Measurements from ENCODE around the gene SLIT3.
"Not testable (repeated sequence)": the region's sequence is repeated elsewhere in the genome, so short reads cannot be mapped to it uniquely, and the experiment has no call there.

SLIT3 gene

DNA sequence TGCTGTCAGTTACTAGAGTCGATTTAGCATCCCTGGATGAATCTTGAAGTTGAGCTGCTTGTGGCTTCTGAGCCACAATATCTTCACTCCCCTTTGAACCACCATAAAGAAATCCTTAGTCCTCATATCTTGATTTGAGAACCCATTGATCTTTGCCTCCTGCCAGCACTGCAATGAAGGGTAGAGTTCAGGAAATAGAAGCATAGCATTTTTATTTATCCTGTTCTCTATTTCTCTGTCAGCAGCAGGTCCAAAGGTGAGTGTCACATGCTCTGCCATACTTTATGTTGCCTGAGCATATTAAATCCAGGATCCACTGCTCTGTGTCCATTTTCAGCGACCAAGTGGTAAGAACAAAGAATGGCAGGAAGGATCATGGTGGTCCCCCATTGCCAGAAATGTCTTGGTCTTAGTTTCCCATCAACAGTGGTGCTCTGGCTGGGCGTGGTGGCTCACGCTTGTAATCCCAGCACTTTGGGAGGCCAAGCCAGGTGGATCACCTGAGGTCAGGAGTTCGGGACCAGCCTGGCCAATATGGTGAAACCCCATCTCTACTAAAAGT lies 641.6 kb downstream of the SLIT3 start:
- no peak overlapping the region for H3K27ac Mint-ChIP-seq
- H3K4me3 Mint-ChIP-seq: no peak overlapping the region
- DNase-seq (ENCODE audit: low spot score): no peak
- H3K27me3 Mint-ChIP-seq (ENCODE audit: low read depth): no peaks in the 10 kb centered on the region
- H3K4me1 Mint-ChIP-seq (ENCODE audit: low read depth): no peaks in the 10 kb centered on the region
- H3K36me3 Mint-ChIP-seq (ENCODE audit: low read depth): no peaks in the 10 kb centered on the region
- H3K9me3 Mint-ChIP-seq: no peaks in the 10 kb centered on the region

DNA sequence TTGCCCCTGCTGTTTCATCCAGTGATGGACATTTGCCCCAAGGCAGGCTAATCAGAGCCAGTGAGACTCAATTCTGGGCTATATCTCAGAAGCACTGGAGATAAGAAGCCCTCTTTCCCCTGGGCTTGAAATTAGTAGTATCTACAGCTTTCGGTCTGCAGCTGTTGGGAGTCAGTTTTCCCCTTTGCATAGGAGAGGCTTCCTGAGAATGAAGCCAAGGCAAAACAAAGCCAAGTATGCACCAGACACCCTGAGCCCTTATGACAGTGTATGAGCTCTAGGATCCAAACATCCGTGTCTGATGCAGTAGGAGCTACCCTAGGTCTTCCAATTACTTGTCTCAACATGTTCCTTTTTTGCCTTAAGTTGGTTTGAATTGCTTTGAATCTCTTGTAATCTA lies 642.5 kb downstream of the SLIT3 start:
- Mint-ChIP-seq H3K4me3 (no peak overlapping the region), H3K9me3 (no peaks in the 10 kb centered on the region), H3K27ac (no peak overlapping the region), H3K4me1 (ENCODE audit: low read depth) (no peaks in the 10 kb centered on the region), H3K27me3 (ENCODE audit: low read depth) (no peaks in the 10 kb centered on the region), H3K36me3 (ENCODE audit: low read depth) (no peaks in the 10 kb centered on the region)
- DNase-seq (ENCODE audit: low spot score): no peak

DNA sequence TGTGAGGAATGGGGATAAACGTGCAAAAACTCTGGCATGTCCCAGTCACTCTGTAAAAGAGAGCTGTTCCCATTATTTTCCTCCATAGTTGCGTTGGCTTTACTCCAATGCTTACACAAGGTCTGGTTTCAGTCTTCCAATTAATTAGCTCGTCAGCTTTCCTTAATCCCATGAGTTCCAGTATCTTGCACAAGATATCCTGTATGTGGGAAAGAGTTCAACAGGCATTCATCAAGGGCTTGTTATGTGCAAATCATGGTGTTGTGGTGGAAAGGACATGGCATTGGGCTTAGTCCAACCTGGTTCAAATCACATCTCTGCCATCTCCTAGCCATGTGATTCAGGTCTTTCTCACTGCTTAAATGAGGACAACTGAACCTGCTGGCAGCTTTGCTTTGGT lies 644.3 kb downstream of the SLIT3 start:
- Mint-ChIP-seq H3K36me3 (ENCODE audit: low read depth) (no peaks in the 10 kb centered on the region), H3K4me3 (no peak overlapping the region), H3K9me3 (no peaks in the 10 kb centered on the region), H3K27ac (no peak overlapping the region), H3K27me3 (ENCODE audit: low read depth) (peaks cover 2% of the 10 kb centered on the region), H3K4me1 (ENCODE audit: low read depth) (no peaks in the 10 kb centered on the region)
- no peak for DNase-seq (ENCODE audit: low spot score)

DNA sequence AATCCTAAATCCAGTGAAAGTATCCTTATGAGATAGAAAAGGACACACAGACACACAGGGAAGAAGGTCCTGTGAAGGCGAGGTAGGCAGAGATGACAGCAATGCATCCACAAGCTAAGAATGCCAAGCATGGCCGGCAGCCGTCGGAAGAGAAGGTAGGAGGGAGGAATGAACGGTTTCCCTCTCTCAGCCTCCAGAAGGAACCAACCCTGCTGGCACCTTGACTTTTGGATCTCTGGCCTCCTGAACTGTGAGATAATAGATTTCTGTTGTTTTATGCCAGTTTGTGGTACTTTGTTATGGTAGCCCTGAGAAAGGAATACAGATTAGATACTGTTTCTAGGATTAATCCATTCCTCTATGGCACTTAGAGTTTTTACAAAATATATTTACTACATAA lies 645.6 kb downstream of the SLIT3 start:
- H3K9me3 Mint-ChIP-seq: no peaks in the 10 kb centered on the region
- H3K36me3 Mint-ChIP-seq (ENCODE audit: low read depth): no peaks in the 10 kb centered on the region
- H3K4me3 Mint-ChIP-seq: no peak overlapping the region
- H3K27me3 Mint-ChIP-seq (ENCODE audit: low read depth): peaks cover 7% of the 10 kb centered on the region
- H3K4me1 Mint-ChIP-seq (ENCODE audit: low read depth): no peaks in the 10 kb centered on the region
- no peak overlapping the region for H3K27ac Mint-ChIP-seq
- DNase-seq (ENCODE audit: low spot score): no peak

DNA sequence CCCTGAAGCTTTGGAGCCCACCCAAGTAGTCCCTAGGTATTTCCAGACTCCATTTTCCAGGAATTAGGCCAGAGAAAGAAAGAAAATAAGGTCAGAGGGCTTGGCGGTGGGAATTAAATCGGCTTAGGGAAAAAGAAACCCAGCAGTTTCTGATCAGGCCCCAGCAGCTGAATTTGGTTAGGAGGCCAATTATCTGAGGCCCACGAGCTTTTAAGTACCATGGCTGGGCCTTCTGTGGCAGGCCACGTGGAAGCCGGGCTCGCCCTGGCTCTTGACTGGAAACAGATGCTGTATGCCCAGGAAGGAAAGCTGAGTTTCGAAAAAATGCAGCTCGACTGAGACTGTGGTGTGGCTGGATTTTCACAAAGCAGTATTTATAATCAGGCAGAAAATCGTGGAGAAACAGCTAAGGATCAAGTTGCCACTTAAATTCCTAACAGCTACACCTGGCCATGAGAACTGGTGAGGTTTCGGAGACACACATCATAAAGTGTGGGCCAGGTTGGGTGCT lies 646.7 kb downstream of the SLIT3 start:
- Mint-ChIP-seq H3K27me3 (ENCODE audit: low read depth) (peaks cover 9% of the 10 kb centered on the region), H3K27ac (no peak overlapping the region), H3K4me3 (no peak overlapping the region), H3K9me3 (no peaks in the 10 kb centered on the region), H3K36me3 (ENCODE audit: low read depth) (no peaks in the 10 kb centered on the region), H3K4me1 (ENCODE audit: low read depth) (no peaks in the 10 kb centered on the region)
- DNase-seq (ENCODE audit: low spot score): no peak

DNA sequence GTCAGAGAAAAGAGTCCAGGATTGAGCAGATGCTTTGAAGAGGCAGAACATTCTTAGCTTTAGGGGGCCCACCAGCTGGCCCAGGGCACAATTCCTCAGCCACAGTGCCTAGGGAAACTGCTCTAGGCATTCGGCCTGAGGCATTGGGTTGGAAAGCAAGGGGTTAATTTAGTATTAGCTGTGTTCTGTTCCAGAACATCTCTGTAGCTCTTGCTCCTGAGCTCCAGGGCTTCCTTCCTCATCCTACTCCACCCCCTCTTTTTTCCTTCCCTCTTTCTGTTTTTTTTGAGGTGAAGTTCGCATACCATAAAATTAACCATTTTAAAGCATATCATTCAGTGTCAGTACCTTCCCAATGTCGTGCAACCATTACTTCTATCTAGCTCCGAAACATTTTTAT lies 647.3 kb downstream of the SLIT3 start:
- Mint-ChIP-seq H3K4me1 (ENCODE audit: low read depth) (no peaks in the 10 kb centered on the region), H3K27me3 (ENCODE audit: low read depth) (peaks cover 9% of the 10 kb centered on the region), H3K27ac (no peak overlapping the region), H3K36me3 (ENCODE audit: low read depth) (no peaks in the 10 kb centered on the region), H3K9me3 (no peaks in the 10 kb centered on the region), H3K4me3 (no peak overlapping the region)
- DNase-seq (ENCODE audit: low spot score): no peak

DNA sequence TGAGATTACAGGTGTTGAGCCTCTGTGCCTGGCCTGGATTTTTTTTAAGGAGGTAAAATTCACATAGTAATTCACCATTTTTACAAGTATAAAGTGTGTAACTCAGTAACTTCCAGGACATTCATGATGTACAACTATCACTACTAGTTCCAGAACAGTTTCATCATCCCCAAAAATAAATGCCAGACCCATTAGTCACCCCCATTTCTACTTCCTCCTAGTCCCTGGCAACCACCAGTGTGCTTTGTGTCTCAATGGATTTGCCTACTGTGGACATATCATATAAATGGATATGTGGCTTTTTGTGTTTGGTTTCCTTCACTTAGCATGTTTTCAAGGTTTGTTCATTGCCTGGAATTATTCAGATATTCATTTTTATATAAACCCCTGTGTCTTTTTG lies 649.3 kb downstream of the SLIT3 start:
- no peaks in the 10 kb centered on the region for H3K36me3 Mint-ChIP-seq (ENCODE audit: low read depth)
- H3K27ac Mint-ChIP-seq: no peak overlapping the region
- H3K9me3 Mint-ChIP-seq: no peaks in the 10 kb centered on the region
- no peaks in the 10 kb centered on the region for H3K4me1 Mint-ChIP-seq (ENCODE audit: low read depth)
- peaks cover 9% of the 10 kb centered on the region for H3K27me3 Mint-ChIP-seq (ENCODE audit: low read depth)
- DNase-seq (ENCODE audit: low spot score): no peak
- H3K4me3 Mint-ChIP-seq: no peak overlapping the region

DNA sequence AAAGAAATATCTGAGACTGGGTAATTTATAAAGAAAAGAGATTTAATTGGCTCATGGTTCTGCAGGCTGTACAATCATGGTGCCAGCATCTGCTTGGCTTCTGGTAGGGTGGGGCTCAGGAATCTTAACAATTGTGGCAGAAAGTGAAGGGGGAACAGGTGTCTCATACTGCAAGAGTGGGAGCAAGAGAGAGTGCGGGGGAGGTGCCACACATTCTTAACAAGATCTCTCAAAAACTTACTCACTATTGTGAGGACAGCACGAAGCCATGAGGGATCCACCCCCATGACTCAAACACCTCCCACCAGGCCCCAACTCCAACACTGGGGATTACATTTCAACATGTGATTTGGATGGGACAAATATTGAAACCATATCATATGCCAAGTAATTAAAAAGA lies 651.6 kb downstream of the SLIT3 start:
- Mint-ChIP-seq H3K9me3 (peaks cover 3% of the 10 kb centered on the region), H3K27me3 (ENCODE audit: low read depth) (peaks cover 9% of the 10 kb centered on the region), H3K4me1 (ENCODE audit: low read depth) (no peaks in the 10 kb centered on the region), H3K36me3 (ENCODE audit: low read depth) (no peaks in the 10 kb centered on the region), H3K27ac (no peak overlapping the region), H3K4me3 (no peak overlapping the region)
- no peak for DNase-seq (ENCODE audit: low spot score)

DNA sequence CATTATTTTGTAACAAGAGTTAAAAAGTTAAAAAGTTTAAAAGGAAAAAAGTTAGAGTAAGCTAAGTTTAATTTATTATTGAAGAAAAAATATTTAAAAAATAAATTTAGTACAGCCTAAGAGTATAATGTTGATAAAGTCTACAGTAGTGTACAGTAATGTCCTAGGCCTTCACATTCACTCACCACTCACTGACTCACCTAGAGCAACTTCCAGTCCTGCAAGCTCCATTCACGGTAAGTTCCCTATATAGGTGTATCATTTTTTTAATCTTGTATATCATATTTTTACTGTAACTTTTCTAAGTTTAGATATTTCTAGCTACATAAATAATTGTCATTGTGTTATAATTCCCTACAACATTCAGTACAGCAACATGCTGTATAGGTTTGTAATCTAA lies 652.4 kb downstream of the SLIT3 start:
- H3K4me1 Mint-ChIP-seq (ENCODE audit: low read depth): no peaks in the 10 kb centered on the region
- H3K27ac Mint-ChIP-seq: no peak overlapping the region
- DNase-seq (ENCODE audit: low spot score): no peak
- no peak overlapping the region for H3K4me3 Mint-ChIP-seq
- peaks cover 3% of the 10 kb centered on the region for H3K9me3 Mint-ChIP-seq
- no peaks in the 10 kb centered on the region for H3K36me3 Mint-ChIP-seq (ENCODE audit: low read depth)
- H3K27me3 Mint-ChIP-seq (ENCODE audit: low read depth): peaks cover 9% of the 10 kb centered on the region

DNA sequence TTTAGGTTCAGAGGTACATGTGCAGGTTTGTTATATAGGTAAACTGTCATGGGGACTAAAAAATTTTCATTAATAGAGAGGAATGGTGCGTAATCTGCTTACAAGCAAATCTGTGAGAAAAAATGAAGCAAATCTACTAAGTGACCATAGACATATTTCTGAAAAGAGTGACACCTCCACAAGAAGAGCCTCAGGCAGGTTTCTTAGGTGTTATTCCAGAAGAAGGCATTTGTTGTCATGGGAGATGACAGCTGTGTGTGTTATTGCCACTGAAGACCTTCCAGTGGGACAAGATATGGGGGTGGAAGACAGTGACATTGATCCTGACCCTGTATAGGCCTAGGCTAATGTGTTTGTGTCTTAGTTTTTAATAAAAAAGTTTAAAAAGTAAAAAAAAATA lies 652.9 kb downstream of the SLIT3 start:
- Mint-ChIP-seq H3K27ac (no peak overlapping the region), H3K27me3 (ENCODE audit: low read depth) (peaks cover 9% of the 10 kb centered on the region), H3K9me3 (peaks cover 3% of the 10 kb centered on the region), H3K36me3 (ENCODE audit: low read depth) (no peaks in the 10 kb centered on the region), H3K4me1 (ENCODE audit: low read depth) (no peaks in the 10 kb centered on the region), H3K4me3 (no peak overlapping the region)
- DNase-seq (ENCODE audit: low spot score): no peak

DNA sequence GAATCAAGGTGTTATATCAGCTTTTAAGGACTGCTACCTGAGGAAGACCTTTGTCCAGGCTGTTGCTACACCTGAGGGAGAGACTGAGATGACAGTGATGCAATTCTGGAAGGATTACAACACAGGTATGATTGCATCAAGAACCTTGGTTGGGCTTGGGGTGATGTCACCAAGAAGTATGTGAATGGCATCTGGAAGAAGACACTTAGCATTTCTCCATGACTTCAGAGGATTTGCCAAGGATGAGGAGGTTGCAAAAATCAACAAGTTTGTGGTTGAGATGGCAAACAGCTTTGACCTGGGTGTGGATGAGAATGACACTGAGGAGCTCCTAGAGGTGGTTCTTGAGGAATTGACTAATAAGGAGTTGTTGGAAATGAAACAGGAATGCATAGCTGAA lies 653.9 kb downstream of the SLIT3 start:
- no peak overlapping the region for H3K27ac Mint-ChIP-seq
- H3K4me3 Mint-ChIP-seq: no peak overlapping the region
- H3K27me3 Mint-ChIP-seq (ENCODE audit: low read depth): peaks cover 7% of the 10 kb centered on the region
- H3K36me3 Mint-ChIP-seq (ENCODE audit: low read depth): no peaks in the 10 kb centered on the region
- no peaks in the 10 kb centered on the region for H3K4me1 Mint-ChIP-seq (ENCODE audit: low read depth)
- peaks cover 5% of the 10 kb centered on the region for H3K9me3 Mint-ChIP-seq
- no peak for DNase-seq (ENCODE audit: low spot score)

DNA sequence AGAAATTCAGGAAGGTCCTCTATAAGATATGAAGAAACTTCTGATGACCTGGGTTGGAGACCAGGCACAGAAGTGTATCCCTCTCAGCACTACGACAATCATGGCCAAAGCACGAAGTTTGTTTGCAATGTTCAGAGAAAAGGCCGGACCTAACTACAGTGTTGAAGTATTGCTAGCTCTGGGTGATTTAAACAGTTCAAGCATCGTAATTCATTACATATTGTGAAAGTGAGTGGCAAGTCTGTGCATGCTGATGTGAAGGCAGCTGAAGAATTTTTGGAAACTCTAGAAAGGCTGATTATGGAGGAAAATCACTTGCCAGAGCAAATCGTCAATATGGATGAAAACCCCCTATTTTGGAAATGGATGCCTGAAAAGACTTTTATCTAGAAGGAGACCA lies 654.6 kb downstream of the SLIT3 start:
- Mint-ChIP-seq H3K4me1 (ENCODE audit: low read depth) (no peaks in the 10 kb centered on the region), H3K27me3 (ENCODE audit: low read depth) (peaks cover 7% of the 10 kb centered on the region), H3K9me3 (peaks cover 6% of the 10 kb centered on the region), H3K4me3 (no peak overlapping the region), H3K27ac (no peak overlapping the region), H3K36me3 (ENCODE audit: low read depth) (no peaks in the 10 kb centered on the region)
- DNase-seq (ENCODE audit: low spot score): no peak

DNA sequence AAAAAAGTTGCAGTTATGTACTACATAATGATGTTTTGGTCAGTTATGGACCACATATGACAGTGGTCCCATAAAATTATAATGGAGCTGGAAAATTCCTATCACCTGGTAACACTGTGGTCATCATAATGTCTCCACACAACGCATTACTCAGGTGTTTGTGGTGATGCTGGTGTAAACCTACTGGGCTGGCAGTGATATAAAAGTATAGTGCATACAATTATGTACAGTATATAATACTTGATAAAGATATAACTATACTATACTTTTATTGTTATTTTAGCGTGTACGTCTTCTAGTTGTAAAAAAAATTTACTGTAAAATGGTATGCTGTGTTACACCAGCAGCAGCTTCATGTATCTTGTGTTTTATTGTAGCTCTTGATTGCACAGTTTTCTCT lies 655.7 kb downstream of the SLIT3 start:
- no peak for DNase-seq (ENCODE audit: low spot score)
- Mint-ChIP-seq H3K4me3 (no peak overlapping the region), H3K4me1 (ENCODE audit: low read depth) (no peaks in the 10 kb centered on the region), H3K27me3 (ENCODE audit: low read depth) (peaks cover under 1% of the 10 kb centered on the region), H3K36me3 (ENCODE audit: low read depth) (no peaks in the 10 kb centered on the region), H3K27ac (no peak overlapping the region), H3K9me3 (peaks cover 6% of the 10 kb centered on the region)

DNA sequence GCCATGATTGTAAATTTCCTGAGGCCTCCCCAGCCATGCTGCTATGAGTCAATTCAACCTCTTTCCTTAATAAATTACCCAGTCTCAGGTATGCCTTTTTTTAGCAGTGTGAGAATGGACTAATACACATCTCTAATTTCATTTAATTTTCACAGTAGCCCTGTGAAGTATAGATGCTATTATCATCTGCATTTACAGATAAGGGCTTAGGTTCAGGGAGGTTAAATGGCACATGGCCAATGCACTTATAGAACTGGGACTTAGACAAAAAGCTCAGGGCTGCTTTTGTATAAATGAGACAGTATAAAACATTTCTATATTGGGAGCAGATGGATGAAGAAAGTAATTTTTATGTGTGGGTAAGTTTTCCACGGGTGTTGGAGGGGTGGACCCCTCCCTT lies 658.9 kb downstream of the SLIT3 start:
- no peak for DNase-seq (ENCODE audit: low spot score)
- H3K4me3 Mint-ChIP-seq: no peak overlapping the region
- no peaks in the 10 kb centered on the region for H3K27me3 Mint-ChIP-seq (ENCODE audit: low read depth)
- no peaks in the 10 kb centered on the region for H3K36me3 Mint-ChIP-seq (ENCODE audit: low read depth)
- no peaks in the 10 kb centered on the region for H3K4me1 Mint-ChIP-seq (ENCODE audit: low read depth)
- no peak overlapping the region for H3K27ac Mint-ChIP-seq
- H3K9me3 Mint-ChIP-seq: peaks cover 6% of the 10 kb centered on the region

DNA sequence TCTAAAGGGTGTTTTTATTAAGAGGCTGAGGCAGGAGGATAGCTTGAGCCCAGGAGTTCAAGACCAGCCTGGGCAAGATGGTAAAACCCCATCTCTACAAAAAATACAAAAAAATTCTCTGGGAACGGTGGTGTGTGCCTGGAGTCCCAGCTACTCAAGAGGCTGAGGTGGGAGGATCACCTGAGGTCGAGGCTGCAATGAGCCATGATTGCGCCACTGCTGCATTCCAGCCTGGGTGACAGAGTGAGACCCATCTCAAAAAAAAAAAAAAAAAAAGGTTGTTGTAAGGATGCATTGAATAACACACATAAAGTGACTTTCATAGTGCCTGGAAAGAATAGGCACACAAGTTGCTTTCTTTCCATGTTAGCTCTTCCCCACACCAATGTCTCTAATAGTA lies 662.1 kb downstream of the SLIT3 start:
- not testable (repeated sequence) for H3K27me3 Mint-ChIP-seq (ENCODE audit: low read depth); H3K4me3 Mint-ChIP-seq; H3K36me3 Mint-ChIP-seq (ENCODE audit: low read depth); H3K9me3 Mint-ChIP-seq; H3K27ac Mint-ChIP-seq; H3K4me1 Mint-ChIP-seq (ENCODE audit: low read depth); DNase-seq (ENCODE audit: low spot score)

Measured in T-helper 2 cell treated with Interferon-gamma antibody and Interleukin-4, amounts not matched to agents 5 μg/mL and 100 μg/mL, for 36 hours (primary cell).